Spleen (tissue), 11 donors: Measurements from ENCODE around the gene THRA. TPM values are rescaled to one million over a fixed set of nuclear protein-coding genes. Genes with fewer than 3 reads are reported as not detected.

ENCODE experiments used
- DNase-seq: peaks from one replicate; pipeline ENCODE4 v3.0.0-alpha.2; 2020
- H3K27ac ChIP-seq, 8 donors: fragments of 200-600 bp; sonication (generic) in 7 of 8; 1 replicate in 4 of 8; 2 replicates in 4 of 8; pipeline versions ENCODE4 v1.5.0 to v1.8.0; 2016 to 2021; ENCODE audit warnings: inconsistent platforms in 4 of 8, mild to moderate bottlenecking in 4 of 8, moderate library complexity in 1 of 8
- H3K27me3 ChIP-seq, 7 donors: fragments of 200-600 bp; sonication (generic) in 6 of 7; replicated peaks in 1 of 7; 1 replicate in 4 of 7; 2 replicates in 3 of 7; pipeline versions ENCODE4 v1.5.0 to v1.8.0; 2016 to 2021; ENCODE audit warnings: inconsistent platforms in 3 of 7, mild to moderate bottlenecking in 1 of 7
- H3K36me3 ChIP-seq, 6 donors: fragments of 200-600 bp; sonication (generic) in 5 of 6; 1 replicate in 4 of 6; 2 replicates in 2 of 6; pipeline versions ENCODE4 v1.5.0 to v1.8.0; 2016 to 2021; ENCODE audit warnings: inconsistent platforms in 2 of 6
- H3K4me1 ChIP-seq, 6 donors: fragments of 200-600 bp; sonication (generic) in 5 of 6; 1 replicate in 3 of 6; 2 replicates in 3 of 6; pipeline versions ENCODE4 v1.5.0 to v1.8.0; 2016 to 2021; ENCODE audit warnings: inconsistent platforms in 3 of 6
- H3K4me3 ChIP-seq, 8 donors: fragments of 200-600 bp; sonication (generic) in 7 of 8; 1 replicate in 4 of 8; 2 replicates in 4 of 8; pipeline versions ENCODE4 v1.5.0 to v1.8.0; 2016 to 2021; ENCODE audit warnings: inconsistent platforms in 4 of 8, mild to moderate bottlenecking in 4 of 8, moderate library complexity in 2 of 8
- H3K9me3 ChIP-seq, 8 donors: fragments of 200-600 bp; sonication (generic) in 7 of 8; 1 replicate in 4 of 8; 2 replicates in 4 of 8; pipeline versions ENCODE4 v1.5.0 to v1.8.0; 2016 to 2021; ENCODE audit warnings: inconsistent platforms in 4 of 8
- POLR2A ChIP-seq, 3 donors: fragments of 450-650 bp; IDR thresholded peaks; one replicate each; pipeline ENCODE4 v1.5.1; 2017; ENCODE audit warnings: antibody characterized with exemption in 3 of 3, mild to moderate bottlenecking in 1 of 3
- POLR2AphosphoS5 ChIP-seq, 3 donors: sonication (generic); formaldehyde crosslinking; IDR thresholded peaks; one replicate each; pipeline ENCODE4 v1.5.1; 2017; ENCODE audit warnings: antibody characterized with exemption in 3 of 3
- WGBS, 5 donors: extraction: QIAGEN DNeasy Blood & Tissue Kit in 3 of 5; methylation state at CpG; one replicate each; pipeline versions ENCODE4 v1.1.5 to v1.1.7; 2013 to 2018; 5-methylcytosine and 5-hydroxymethylcytosine counted together
- intact Hi-C: fragments of 100-400 bp; cut with DNase I; formaldehyde crosslinking; loops from one replicate; pipeline ENCODE4 v1.15.0; 2023; ENCODE audit warnings: low total_unique reads
- polyA plus RNA-seq, 3 donors: library from polyadenylated mRNA; stranded (reverse); fragments of 200-250 nt; gene quantifications; one replicate each; pipeline ENCODE4 v1.2.1, GENCODE V29; 2013
- total RNA-seq, 7 donors: library from RNA; depleted of rRNA in 3 of 7; stranded (reverse); fragments of >200 nt in 3 of 7; fragmentation: NEBNext Ultra II Directional in 4 of 7; extraction: Animal tissue kit (Norgen Biotek cat#: 25700) in 4 of 7; gene quantifications; one replicate each; pipeline versions ENCODE4 v1.1.0 to v1.2.1, GENCODE V29; 2016 to 2021
- TF ChIP-seq, protein P1 (sequence below), 11 experiments: fragments of 200-600 bp in 7 of 11; fragments of 450-650 bp in 4 of 11; sonication (generic) in 4 of 11; IDR thresholded peaks in 8 of 11; conservative IDR thresholded peaks in 3 of 11; 1 replicate in 7 of 11; 2 replicates in 4 of 11; pipeline versions ENCODE4 v1.4.0 to v1.8.0; 2016 to 2021; ENCODE audit warnings: antibody characterized with exemption in 11 of 11, inconsistent platforms in 4 of 11, mild to moderate bottlenecking in 1 of 11
- donor health status: healthy with polysubstance abuse.
- donor health status: DM: no; HTN: no; CAD: no; lungs with moderate emphysema.
- donor health status: DM: no; HTN: no; CAD: no.
- donor health status: Bipolar disorder and iron deficiency.
- donor health status: healthy.
- donor health status: DM: no; HTN: no; CAD: no.
- donor health status: DM: yes; HTN: yes; CAD: no.

Gene THRA
- total and polyA plus RNA-seq, 10 donors: 3.9 to 36.1 (median 16.9) TPM

DNA sequence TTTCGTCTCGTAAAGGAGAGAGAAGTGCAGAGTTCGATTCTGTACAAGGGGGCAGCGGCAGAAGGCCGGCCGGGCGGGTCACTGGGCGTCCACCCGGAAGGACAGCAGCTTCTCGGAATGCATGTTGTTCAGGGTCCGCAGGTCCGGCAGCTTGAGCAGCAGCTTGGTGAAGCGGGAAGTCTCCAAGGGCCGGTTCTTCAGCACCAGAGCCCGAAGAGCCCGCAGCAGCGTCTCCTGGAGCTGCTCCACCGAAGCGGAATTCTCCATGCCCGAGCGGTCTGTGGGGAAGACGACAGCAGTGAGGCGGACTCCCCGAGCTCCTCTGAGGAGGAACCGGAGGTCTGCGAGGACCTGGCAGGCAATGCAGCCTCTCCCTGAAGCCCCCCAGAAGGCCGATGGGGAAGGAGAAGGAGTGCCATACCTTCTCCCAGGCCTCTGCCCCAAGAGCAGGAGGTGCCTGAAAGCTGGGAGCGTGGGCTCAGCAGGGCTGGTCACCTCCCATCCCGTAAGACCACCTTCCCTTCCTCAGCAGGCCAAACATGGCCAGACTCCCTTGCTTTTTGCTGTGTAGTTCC is 30.3 kb downstream of the THRA start:
- TF ChIP-seq POLR2AphosphoS5 (IDR thresholded peaks at IDR 0.05): peak in 2 of 3 donors; percentile 14 to 48
- TF ChIP-seq, protein P1, sequence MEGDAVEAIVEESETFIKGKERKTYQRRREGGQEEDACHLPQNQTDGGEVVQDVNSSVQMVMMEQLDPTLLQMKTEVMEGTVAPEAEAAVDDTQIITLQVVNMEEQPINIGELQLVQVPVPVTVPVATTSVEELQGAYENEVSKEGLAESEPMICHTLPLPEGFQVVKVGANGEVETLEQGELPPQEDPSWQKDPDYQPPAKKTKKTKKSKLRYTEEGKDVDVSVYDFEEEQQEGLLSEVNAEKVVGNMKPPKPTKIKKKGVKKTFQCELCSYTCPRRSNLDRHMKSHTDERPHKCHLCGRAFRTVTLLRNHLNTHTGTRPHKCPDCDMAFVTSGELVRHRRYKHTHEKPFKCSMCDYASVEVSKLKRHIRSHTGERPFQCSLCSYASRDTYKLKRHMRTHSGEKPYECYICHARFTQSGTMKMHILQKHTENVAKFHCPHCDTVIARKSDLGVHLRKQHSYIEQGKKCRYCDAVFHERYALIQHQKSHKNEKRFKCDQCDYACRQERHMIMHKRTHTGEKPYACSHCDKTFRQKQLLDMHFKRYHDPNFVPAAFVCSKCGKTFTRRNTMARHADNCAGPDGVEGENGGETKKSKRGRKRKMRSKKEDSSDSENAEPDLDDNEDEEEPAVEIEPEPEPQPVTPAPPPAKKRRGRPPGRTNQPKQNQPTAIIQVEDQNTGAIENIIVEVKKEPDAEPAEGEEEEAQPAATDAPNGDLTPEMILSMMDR (IDR thresholded peaks at IDR 0.05 in 8 of 11, conservative IDR thresholded peaks at IDR 0.05 in 3 of 11): no peak
- TF ChIP-seq POLR2A (IDR thresholded peaks at IDR 0.05): no peak
- H3K9me3 ChIP-seq: no peaks in the 10 kb centered on the region
- no peaks in the 10 kb centered on the region for H3K27me3 ChIP-seq
- WGBS, 5 donors: 87 to 92% (median 90%) methylated on average over 24 to 29 of the region's 29 CpGs
- no peak overlapping the region for H3K4me3 ChIP-seq
- intact Hi-C loops: no loop called here
- H3K36me3 ChIP-seq: peaks cover 0 to 95% (median 38%) of the 10 kb centered on the region in 6 donors
- H3K27ac ChIP-seq: peak overlapping the region in 7 of 8 donors; percentile 4 to 94 (median 88)
- peaks cover 35 to 76% (median 49%) of the 10 kb centered on the region in 6 donors for H3K4me1 ChIP-seq
- DNase-seq: no peak

DNA sequence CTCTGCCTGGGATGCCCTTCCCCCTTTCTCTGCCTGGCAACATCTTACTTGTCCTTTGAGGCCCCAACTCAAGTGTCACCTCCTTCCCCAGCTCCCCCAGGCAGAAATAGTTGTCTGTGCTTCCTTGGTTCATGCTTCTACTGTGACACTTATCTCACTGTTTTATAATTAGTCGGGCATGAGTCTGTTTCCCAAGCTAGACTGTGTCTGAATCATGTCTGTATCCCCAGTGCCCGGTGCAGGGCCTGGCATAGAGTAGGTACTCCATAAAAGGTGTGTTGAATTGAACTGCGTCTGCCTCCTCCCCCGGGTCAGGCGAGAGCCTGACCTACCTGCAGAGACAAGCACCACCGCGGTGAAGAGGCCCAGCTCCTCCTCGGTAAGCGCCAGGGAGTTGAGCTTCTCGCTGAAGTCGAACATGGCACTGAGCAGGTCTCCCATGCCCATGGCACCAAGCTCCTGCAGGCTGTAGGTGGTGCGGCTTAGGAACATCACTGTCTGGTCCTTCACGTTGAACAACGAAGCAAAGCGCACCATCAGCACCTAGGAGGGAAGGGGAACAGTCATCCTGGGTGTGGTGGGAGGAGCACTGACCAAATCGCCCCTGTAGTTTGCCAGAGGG is 30.9 kb downstream of the THRA start:
- TF ChIP-seq, protein P1 (IDR thresholded peaks at IDR 0.05 in 8 of 11, conservative IDR thresholded peaks at IDR 0.05 in 3 of 11): no peak
- TF ChIP-seq POLR2A (IDR thresholded peaks at IDR 0.05) (no peak), POLR2AphosphoS5 (IDR thresholded peaks at IDR 0.05) (peak in 2 of 3 donors; percentile 5 to 58)
- DNase-seq: no peak
- H3K27me3 ChIP-seq: no peaks in the 10 kb centered on the region
- H3K9me3 ChIP-seq: no peaks in the 10 kb centered on the region
- H3K27ac ChIP-seq: peak overlapping the region in 6 of 8 donors; percentile 88 to 94 (median 92)
- no peak overlapping the region for H3K4me3 ChIP-seq
- intact Hi-C loops: no loop called here
- H3K4me1 ChIP-seq: peaks cover 41 to 82% (median 55%) of the 10 kb centered on the region in 6 donors
- WGBS, 5 donors: 79 to 91% (median 88%) methylated on average over 13 to 16 of the region's 16 CpGs
- H3K36me3 ChIP-seq: peaks cover 0 to 89% (median 33%) of the 10 kb centered on the region in 6 donors

DNA sequence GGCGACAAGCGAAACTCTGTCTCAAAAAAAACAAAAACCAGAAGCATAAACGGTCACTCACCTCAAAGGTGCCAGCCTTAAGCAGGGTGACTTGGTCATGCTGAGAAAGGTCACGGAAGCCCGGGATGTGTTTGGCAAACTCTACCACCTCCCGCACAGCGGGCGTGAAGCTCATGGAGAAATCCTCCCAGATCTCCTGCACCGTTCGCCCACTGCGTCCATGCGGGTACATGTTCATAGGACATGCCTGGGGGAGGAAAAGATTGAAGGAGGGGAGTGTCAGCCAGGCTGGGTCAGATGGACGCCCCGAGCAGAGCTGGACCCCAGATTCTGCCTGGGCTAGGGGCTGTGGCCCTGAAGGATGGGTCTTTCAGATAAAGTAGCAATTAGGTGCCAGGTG is 32.1 kb downstream of the THRA start:
- WGBS, 5 donors: 87 to 95% (median 91%) methylated on average over 14 of the region's 14 CpGs
- Histone ChIP-seq H3K27me3 (no peaks in the 10 kb centered on the region), H3K27ac (peak overlapping the region in 6 of 8 donors; percentile 88 to 94 (median 92)), H3K4me1 (peaks cover 43 to 93% (median 63%) of the 10 kb centered on the region in 6 donors), H3K9me3 (no peaks in the 10 kb centered on the region), H3K4me3 (no peak overlapping the region), H3K36me3 (peaks cover 0 to 78% (median 24%) of the 10 kb centered on the region in 6 donors)
- no peak for TF ChIP-seq POLR2AphosphoS5 (IDR thresholded peaks at IDR 0.05)
- TF ChIP-seq, protein P1 (IDR thresholded peaks at IDR 0.05 in 8 of 11, conservative IDR thresholded peaks at IDR 0.05 in 3 of 11): no peak
- TF ChIP-seq POLR2A (IDR thresholded peaks at IDR 0.05): no peak
- intact Hi-C loops: no loop called here
- DNase-seq: no peak

DNA sequence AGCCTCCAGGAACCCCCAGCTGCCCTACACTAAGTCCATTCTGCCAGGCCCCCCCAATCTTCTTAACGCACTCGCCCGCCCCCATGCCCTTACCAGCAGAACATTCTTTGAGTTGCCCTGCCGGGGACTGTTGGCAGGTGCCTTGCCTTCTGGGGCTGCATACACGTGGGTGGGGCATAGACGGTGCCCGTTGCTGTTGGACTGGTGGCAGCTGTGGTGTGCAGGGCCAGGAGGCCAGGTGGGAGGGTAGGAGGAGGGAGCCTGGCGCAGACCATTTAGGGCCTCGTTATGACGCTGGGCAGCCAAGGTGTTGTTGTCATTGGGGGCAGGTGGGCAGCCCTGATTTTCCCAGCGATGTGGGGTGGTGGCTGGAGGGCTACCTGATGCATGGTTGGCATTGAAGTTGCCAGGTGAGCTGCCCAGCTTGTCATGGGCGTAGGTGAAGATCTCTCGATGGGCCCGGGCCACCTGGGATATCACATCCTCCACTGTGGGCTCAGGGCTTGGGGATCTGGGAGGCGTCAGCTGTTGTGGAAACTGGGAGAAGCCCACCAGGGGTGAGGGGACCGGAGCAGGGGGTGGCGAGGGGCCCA is 32.7 kb downstream of the THRA start:
- no peak for DNase-seq
- H3K27me3 ChIP-seq: no peaks in the 10 kb centered on the region
- intact Hi-C loops: no loop called here
- H3K9me3 ChIP-seq: no peaks in the 10 kb centered on the region
- TF ChIP-seq POLR2AphosphoS5 (IDR thresholded peaks at IDR 0.05): peak in 1 of 3 donors; percentile 67
- no peak for TF ChIP-seq POLR2A (IDR thresholded peaks at IDR 0.05)
- H3K4me1 ChIP-seq: peaks cover 43 to 96% (median 68%) of the 10 kb centered on the region in 6 donors
- WGBS, 5 donors: 67 to 73% (median 68%) methylated on average over 11 to 17 of the region's 17 CpGs
- H3K27ac ChIP-seq: peak overlapping the region; percentile 68 to 94 (median 90)
- H3K4me3 ChIP-seq: peak overlapping the region in 3 of 8 donors; percentile 9 to 94 (median 17)
- peaks cover 0 to 72% (median 23%) of the 10 kb centered on the region in 6 donors for H3K36me3 ChIP-seq
